GM19099 (cell line): ENCODE measurements around the gene RBM19.

Experiments used
- POLR2A ChIP-seq: IDR thresholded peaks from 3 replicates; pipeline ENCODE4 v1.6.1; 2011; ENCODE audit warnings: low read depth; ENCODE audit not compliant: insufficient read length; ENCODE audit errors: extremely low read depth

RBM19 gene

GRCh38 chr12:113796852-113797534, 169.1 kb downstream of the RBM19 start:
- TF ChIP-seq POLR2A = no peak

- TF ChIP-seq POLR2A = no peak
These were observed 169.9 kb downstream of the RBM19 start for GRCh38 chr12:113796066-113796827.

- TF ChIP-seq POLR2A = no peak
These were observed 170.7 kb downstream of the RBM19 start for GRCh38 chr12:113795445-113795844.

- no peak for TF ChIP-seq POLR2A
These were observed 171.4 kb downstream of the RBM19 start for GRCh38 chr12:113794774-113795173.

GRCh38 chr12:113793250-113793649, 172.9 kb downstream of the RBM19 start:
- TF ChIP-seq POLR2A = no peak

DNA sequence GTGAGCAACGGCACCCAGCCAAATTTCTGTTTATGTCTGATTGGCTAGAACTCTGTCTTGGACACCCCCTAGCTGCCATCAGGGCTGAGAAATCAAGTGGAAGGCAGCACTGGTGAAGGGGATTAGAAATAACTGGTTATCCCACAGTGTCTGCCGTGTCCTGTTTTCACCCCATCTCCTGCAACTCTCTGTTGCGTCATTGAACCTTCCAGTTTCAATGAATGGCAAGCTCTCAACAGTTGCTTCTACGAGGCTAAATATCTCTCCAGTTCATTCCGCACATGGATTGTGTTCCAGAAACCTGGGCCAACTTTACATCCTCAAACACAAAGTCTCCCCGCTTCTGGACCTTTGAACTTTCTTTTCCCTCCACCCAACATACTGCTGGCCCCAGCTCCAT, 173.7 kb downstream of the RBM19 start:
- TF ChIP-seq POLR2A = no peak

- TF ChIP-seq POLR2A = no peak
These were observed 177.9 kb downstream of the RBM19 start for GRCh38 chr12:113788020-113788856.

- no peak for TF ChIP-seq POLR2A
These were observed 180.0 kb downstream of the RBM19 start for GRCh38 chr12:113786107-113786506.

DNA sequence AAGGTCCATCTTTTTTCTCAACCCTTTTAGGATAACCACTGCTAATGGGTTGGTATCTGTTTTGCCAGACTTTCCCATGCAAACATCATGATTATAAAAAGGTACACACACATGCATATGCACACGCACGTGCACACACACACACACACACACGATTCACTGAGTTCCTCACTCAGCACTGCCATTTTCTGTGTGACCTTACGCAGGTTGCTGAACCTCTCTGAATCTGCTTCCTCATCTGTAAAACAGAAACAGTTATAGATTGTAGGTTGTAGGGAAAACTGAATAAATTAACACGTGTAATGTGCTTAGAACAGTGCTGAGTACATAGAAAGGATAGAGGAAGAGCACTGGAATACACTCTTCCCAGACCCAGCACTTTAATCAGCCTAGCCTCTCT, 182.3 kb downstream of the RBM19 start:
- TF ChIP-seq POLR2A = no peak

DNA sequence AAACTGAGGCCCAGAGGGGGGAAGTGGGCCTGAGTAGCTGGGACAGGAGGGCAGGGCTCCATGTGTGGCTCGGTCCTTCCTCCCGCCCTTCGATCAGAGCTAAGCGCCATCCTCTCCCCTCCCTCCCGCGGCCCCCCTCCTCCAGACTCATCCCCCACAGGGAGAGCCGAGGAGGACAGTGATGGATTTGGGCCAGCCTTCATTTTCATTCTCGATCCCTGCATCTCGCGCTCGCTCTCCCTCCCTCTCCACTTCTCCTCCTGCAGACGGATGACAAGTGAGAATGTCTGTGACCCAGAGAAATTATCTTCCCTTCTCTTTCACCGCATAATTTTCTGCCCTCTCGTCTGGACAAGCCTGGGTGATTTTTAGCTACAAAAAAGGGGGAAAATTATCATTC, 183.3 kb downstream of the RBM19 start:
- no peak for TF ChIP-seq POLR2A

GRCh38 chr12:113781415-113782198, 184.5 kb downstream of the RBM19 start:
- no peak for TF ChIP-seq POLR2A

DNA sequence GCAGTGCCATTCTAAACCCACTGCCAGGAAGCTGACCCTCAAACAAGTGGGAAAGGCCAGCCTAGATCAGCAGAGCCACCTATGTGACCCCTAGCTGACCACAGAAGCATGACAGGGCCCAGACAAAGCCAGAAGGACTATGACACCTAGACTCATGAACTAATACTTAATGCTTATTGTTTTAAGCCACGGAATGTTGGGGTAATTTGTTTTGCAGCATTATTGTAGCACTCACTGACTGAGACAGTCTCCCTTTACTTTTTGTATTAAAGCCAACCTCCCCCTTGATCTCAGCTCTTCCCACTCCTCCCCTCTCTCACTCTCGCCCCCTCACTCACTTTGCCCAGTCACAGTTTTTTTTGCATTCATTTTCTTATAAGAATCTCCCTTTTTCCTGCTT, 186.4 kb downstream of the RBM19 start:
- TF ChIP-seq POLR2A = no peak

GRCh38 chr12:113778432-113779132, 187.5 kb downstream of the RBM19 start:
- no peak for TF ChIP-seq POLR2A

DNA sequence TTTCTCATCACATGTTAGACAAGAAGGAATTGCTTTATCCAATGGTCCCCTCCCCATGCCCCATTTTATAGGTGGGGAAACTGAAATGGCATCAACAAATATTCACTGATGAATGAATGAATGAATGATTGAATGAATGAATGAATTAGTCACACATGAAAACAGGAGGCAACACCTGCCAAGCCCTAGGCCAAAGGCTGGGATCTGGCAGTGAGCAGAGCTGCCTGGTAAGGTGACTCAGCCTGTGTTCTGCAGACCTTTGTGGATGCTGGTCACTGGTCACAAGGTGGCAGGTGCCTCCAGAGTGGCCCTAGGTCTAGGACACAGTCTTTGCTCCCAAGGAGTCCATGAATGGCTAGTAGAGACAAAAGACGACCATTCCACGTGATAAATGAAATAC, 188.4 kb downstream of the RBM19 start:
- no peak for TF ChIP-seq POLR2A
